Mucosa of rectum (tissue), 2 donors: Measurements from ENCODE around the gene PIK3R5.
"Not testable (repeated sequence)": the region's sequence is repeated elsewhere in the genome, so short reads cannot be mapped to it uniquely, and the experiment has no call there.

Experiments
- H3K27ac ChIP-seq, 2 donors: one replicate each; pipeline ENCODE4 v1.7.0; 2013; ENCODE audit warnings: inconsistent platforms in 2 of 2, low read depth in 2 of 2, low read length in 2 of 2
- H3K27me3 ChIP-seq, 2 donors: one replicate each; pipeline ENCODE4 v1.7.0; 2013; ENCODE audit warnings: low read length in 2 of 2; ENCODE audit not compliant: control insufficient read depth in 2 of 2, insufficient read depth in 2 of 2
- H3K36me3 ChIP-seq, 2 donors: one replicate each; pipeline ENCODE4 v1.7.0; 2013; ENCODE audit warnings: low read length in 2 of 2; ENCODE audit not compliant: control insufficient read depth in 2 of 2, insufficient read depth in 2 of 2
- H3K4me1 ChIP-seq, 2 donors: one replicate each; pipeline ENCODE4 v1.7.0; 2013; ENCODE audit warnings: low read length in 2 of 2, mild to moderate bottlenecking in 1 of 2; ENCODE audit not compliant: control insufficient read depth in 2 of 2, insufficient read depth in 2 of 2
- H3K4me3 ChIP-seq, 2 donors: one replicate each; pipeline ENCODE4 v1.7.0; 2013; ENCODE audit warnings: low read length in 2 of 2
- H3K9ac ChIP-seq, 2 donors: one replicate each; pipeline ENCODE4 v1.7.0; 2013; ENCODE audit warnings: low read length in 2 of 2, low read depth in 1 of 2, mild to moderate bottlenecking in 1 of 2
- H3K9me3 ChIP-seq, 2 donors: one replicate each; pipeline ENCODE4 v1.7.0; 2013; ENCODE audit warnings: low read length in 2 of 2; ENCODE audit not compliant: control insufficient read depth in 2 of 2
- donor health status: healthy.
- donor health status: Normal muscosa, but diverticular disease.

PIK3R5 gene

DNA sequence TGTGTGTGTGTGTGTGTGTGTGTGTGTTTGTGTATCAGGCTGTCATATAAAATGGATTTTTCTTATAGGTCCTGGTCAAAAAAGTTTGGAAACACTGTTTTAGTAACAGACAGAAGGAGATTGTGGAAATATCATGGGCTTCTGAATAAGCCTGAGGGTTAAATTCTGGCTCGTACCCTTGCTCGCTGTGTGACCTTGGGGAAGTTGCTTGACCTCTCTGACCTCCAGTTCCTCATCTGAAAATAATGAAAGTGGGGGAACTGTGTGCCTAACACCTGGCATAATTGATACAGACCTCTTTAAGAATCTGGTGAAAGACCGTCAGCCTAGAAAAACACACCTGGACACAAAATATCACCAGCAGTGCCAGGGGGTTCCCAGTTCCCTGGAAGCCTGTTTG lies 72.4 kb downstream of the PIK3R5 start:
- H3K4me3 ChIP-seq: no peak overlapping the region

DNA sequence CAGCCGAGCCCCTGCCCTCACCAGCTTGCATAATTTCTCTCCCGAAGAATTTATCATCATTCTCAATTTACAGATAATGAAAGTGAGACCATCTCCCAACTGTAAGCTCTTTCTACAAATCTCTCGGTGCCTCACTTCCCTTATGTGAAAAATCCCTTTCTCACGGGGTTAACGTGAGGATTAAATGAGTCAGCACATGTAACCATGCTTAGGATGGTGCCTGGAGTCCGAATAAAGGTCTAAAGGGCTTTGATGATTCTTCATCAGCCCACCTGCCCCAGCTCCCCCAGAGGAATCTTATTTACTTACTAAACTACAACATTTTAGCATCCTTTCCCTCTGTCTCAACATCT lies 73.2 kb downstream of the PIK3R5 start:
- H3K27me3 ChIP-seq: peaks cover 0 to 5% of the 10 kb centered on the region in 2 donors
- no peak overlapping the region for H3K4me3 ChIP-seq
- H3K36me3 ChIP-seq: peaks cover 0 to 5% of the 10 kb centered on the region in 2 donors
- H3K27ac ChIP-seq: no peak overlapping the region
- H3K4me1 ChIP-seq: no peaks in the 10 kb centered on the region
- no peaks in the 10 kb centered on the region for H3K9me3 ChIP-seq
- H3K9ac ChIP-seq: no peak overlapping the region

More for the DNA sequence above, 72.4 kb downstream of the PIK3R5 start:
- Histone ChIP-seq H3K9me3 (no peaks in the 10 kb centered on the region), H3K4me1 (peaks cover 0 to under 1% of the 10 kb centered on the region in 2 donors), H3K36me3 (peaks cover 0 to 5% of the 10 kb centered on the region in 2 donors), H3K9ac (no peak overlapping the region), H3K27ac (no peak overlapping the region), H3K27me3 (peaks cover 0 to 5% of the 10 kb centered on the region in 2 donors)

DNA sequence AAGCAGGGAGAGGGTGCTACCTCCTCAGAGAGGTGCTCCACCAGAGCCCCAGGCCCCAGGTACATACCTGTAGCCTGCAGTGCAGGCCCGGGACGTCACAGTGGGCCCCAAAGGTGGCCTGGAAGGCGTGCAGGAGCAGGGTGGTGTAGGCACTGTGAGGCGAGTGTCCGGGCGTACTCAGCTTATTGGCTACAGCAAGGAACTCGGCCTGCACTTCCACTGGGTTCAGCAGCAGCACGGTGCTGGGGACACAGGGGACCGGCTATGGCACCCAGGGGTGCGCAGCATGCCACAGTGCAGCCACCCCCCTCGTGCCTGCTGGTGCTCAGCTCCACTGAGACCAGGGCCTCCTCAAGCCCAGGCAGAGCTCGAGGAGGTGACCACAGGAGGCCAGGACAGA lies 74.8 kb downstream of the PIK3R5 start:
- Histone ChIP-seq H3K36me3 (peaks cover 0 to 5% of the 10 kb centered on the region in 2 donors), H3K27ac (no peak overlapping the region), H3K9me3 (no peaks in the 10 kb centered on the region), H3K4me1 (no peaks in the 10 kb centered on the region), H3K27me3 (peaks cover 0 to 5% of the 10 kb centered on the region in 2 donors), H3K4me3 (no peak overlapping the region), H3K9ac (no peak overlapping the region)

DNA sequence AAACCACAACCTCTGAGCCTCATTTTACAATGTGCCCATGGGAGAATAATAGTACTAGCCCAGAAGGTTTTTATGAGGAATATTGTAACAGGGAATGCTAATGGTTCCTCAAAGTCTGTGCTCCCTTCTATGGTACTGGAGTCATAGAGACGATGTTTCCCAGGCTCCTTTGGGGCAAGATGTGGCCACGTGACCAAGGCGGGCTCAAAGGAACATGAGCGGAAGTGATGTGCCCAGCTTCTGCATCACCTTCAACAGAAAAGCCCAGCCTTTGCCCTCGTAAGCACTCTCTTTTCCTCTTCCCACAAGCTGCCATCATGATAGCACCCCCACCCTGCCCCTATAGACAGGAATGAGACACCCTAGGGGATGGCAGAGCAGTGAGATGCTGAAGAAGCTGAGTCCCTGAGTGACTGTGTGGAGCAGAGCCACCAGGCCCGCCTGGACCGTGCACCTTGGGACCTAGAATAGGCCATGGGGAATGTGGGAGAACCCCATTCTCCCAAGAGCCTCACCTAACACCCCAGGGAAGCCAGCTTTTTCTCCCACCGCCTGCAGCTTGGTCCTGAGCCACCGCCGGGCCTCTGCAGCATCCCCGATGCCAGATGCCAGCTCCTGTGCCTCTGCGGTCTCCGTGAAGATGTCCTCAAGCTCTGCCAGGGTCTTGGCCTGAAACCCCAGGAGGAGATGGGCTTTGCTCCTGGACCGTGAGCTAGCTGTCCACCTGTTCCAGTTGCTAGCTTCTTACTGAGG lies 75.9 kb downstream of the PIK3R5 start:
- Histone ChIP-seq H3K4me1 (no peaks in the 10 kb centered on the region), H3K27me3 (no peaks in the 10 kb centered on the region), H3K36me3 (peaks cover 0 to 5% of the 10 kb centered on the region in 2 donors), H3K4me3 (no peak overlapping the region), H3K27ac (no peak overlapping the region), H3K9ac (no peak overlapping the region), H3K9me3 (no peaks in the 10 kb centered on the region)

DNA sequence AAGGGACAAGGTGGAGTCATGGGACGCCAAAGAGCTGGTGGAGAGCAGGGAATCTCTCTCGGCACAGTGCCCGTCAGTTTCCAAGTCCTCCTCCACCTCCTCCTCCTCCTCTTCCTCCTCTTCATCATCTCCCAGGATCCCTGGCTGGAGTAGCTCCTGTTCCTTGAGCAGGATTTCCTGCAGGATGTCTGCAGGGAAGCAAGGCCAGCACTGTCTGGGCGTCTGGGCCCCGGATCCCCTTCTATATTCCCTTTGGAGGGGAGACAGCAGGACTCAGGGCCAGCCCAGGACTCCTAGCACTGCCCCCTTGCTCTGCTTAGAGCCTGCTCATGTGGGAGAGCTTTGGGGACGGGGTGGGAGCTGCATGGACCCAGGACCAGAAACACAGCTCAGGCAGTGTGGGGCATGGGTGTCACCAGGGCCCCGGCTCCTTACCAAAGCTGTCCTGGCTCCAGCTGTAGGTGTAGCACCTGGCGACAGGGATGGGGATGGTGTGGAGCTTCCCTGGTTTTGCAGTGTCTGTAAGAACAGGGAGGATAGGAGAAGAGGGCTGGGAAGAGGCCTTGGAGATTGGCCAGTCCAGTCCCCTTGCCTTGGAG lies 76.7 kb downstream of the PIK3R5 start:
- Histone ChIP-seq H3K9me3 (no peaks in the 10 kb centered on the region), H3K27me3 (no peaks in the 10 kb centered on the region), H3K4me1 (no peaks in the 10 kb centered on the region), H3K9ac (no peak overlapping the region), H3K36me3 (peaks cover 0 to 6% of the 10 kb centered on the region in 2 donors), H3K27ac (no peak overlapping the region), H3K4me3 (no peak overlapping the region)

DNA sequence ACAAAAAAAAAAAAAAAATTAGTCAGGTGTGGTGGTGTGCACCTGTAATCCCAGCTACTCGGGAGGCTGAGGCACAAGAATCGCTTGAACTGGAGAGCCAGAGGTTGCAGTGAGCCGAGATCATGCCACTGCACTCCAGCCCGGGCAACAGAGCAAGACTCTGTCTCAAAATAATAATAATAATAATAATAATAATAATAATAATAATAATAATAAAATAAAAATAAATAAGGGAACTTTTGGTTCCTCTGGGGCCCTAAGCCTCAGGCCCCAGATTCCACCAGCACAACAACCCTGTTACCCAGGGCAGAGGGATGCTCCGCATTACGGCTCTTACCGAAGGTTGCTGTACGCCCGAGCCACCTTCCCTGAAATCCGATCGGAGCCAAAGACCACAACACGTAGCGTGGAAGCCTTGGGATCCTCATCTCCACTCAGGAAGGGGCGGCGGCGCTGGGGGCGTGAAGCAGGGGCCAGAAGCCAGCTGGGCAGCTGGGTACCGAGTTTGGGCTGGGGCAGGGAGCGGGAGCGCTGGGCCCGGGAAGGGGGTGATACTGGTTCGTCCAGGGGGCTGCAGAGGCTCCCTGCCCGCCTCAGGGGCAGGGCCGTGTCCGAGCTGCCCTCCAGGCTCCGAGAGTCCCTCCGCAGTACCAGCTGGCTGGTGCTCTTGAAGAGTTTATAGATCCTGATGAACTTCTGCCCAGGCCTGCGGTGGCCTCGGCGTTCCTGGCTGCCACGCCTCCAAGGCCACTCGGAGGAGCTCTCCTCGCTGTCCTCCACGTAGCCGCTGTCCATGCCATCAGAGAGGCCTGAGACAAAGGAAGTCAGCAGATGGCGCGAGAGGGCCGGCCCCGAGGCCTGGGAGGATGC lies 77.4 kb downstream of the PIK3R5 start:
- Histone ChIP-seq H3K4me1 (no peaks in the 10 kb centered on the region), H3K9me3 (no peaks in the 10 kb centered on the region), H3K4me3 (no peak overlapping the region), H3K9ac (no peak overlapping the region), H3K36me3 (peaks cover 0 to 7% of the 10 kb centered on the region in 2 donors), H3K27ac (no peak overlapping the region), H3K27me3 (no peaks in the 10 kb centered on the region)

DNA sequence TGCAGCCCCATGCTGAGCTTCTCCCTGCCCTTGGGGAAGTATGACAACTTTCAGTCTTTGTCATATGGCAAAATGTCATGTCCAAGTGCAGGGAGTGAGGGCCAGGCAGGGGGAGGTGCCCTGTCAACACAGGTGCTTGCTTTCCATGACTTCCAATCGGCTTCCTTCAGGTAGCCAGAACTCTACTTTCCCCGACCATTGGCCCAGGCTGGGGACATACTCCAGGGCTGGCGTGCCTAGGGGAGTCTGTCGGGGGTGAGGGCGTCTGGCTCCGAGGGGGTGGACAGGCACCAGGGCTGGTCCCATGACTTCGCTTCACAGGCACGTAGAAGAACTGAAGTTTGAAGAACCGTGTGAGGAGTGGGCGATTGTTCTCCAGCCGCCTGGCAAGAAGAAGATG lies 78.2 kb downstream of the PIK3R5 start:
- no peaks in the 10 kb centered on the region for H3K9me3 ChIP-seq
- H3K27me3 ChIP-seq: no peaks in the 10 kb centered on the region
- H3K9ac ChIP-seq: no peak overlapping the region
- no peaks in the 10 kb centered on the region for H3K4me1 ChIP-seq
- H3K4me3 ChIP-seq: no peak overlapping the region
- peaks cover 0 to 7% of the 10 kb centered on the region in 2 donors for H3K36me3 ChIP-seq
- H3K27ac ChIP-seq: no peak overlapping the region

DNA sequence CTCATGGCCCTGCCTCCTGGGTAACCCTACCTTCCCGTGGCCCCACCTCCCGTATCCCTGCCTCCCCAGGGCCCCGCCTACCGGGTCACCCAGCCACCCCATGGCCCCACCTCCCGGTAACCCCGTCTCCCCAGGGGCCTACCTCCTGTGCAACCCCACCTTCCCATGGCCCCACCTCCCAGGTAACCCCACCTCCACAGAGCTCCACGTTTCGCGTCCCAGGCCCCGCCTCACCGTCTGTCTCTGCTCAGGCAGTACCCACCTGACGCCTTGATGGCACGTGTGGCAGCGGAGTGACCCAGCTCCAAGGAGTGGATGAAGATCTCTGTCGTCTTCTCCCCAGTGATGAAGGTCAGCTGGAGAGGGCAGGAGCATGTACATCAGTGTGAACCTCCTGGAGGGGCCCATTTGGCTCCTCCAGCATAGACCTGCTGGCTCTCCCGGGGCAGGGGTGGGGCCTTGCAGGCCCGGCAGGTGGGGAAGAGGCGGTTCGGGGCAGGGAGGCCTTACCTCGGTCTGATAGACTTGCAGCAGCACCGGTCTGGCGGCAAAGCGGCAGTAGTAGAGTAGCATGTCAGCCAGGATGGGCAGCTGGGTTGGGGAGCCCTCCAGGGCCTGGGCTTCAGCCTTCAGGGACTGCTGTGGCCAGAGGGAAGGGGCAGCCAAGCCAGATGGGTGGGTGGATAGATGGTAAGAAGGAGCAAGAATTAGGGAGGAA lies 79.4 kb downstream of the PIK3R5 start:
- Histone ChIP-seq H3K4me3 (no peak overlapping the region), H3K27ac (no peak overlapping the region), H3K4me1 (no peaks in the 10 kb centered on the region), H3K36me3 (peaks cover 0 to 7% of the 10 kb centered on the region in 2 donors), H3K9ac (no peak overlapping the region), H3K27me3 (no peaks in the 10 kb centered on the region), H3K9me3 (no peaks in the 10 kb centered on the region)

DNA sequence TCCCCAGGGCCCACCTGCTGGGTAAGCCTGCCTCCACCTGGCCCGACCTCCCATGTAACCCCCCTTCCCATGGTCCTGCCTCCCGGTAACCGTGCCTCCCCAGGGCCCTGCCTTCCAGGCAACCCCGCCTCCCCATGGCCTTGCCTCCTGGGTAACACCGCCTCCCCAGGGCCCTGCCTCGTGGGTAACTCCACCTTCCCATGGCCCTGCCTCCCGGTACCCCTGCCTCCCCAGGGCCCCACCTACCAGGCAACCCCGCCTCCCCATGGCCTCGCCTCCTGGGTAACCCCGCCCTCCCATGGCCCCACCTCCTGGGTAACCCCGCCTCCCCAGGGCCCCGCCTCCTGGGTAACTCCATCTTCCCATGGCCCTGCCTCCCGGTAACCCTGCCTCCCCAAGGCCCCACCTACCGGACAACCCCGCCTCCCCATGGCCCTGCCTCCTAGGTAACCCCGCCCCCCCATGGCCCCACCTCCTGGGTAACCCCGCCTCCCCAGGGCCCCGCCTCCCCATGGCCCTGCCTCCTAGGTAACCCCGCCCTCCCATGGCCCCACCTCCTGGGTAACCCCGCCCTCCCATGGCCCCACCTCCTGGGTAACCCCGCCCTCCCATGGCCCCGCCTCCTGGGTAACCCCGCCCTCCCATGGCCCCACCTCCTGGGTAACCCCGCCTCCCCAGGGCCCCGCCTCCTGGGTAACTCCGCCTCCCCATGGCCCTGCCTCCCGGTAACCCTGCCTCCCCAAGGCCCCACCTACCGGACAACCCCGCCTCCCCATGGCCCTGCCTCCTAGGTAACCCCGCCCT lies 80.1 kb downstream of the PIK3R5 start:
- not testable (repeated sequence) for H3K36me3 ChIP-seq, H3K9ac ChIP-seq, H3K4me1 ChIP-seq, H3K27ac ChIP-seq, H3K4me3 ChIP-seq, H3K9me3 ChIP-seq, H3K27me3 ChIP-seq
